HG03139 (cell line): ENCODE data around the gene TP63.
"Not testable (repeated sequence)": the region's sequence is repeated elsewhere in the genome, so short reads cannot be mapped to it uniquely, and the experiment has no call there.

Experiments
- ATAC-seq: cut with Tn5 transposase; IDR thresholded peaks from one replicate; pipeline ENCODE4 v1.9.1; 2021; ENCODE audit not compliant: unreplicated experiment

Gene TP63

DNA sequence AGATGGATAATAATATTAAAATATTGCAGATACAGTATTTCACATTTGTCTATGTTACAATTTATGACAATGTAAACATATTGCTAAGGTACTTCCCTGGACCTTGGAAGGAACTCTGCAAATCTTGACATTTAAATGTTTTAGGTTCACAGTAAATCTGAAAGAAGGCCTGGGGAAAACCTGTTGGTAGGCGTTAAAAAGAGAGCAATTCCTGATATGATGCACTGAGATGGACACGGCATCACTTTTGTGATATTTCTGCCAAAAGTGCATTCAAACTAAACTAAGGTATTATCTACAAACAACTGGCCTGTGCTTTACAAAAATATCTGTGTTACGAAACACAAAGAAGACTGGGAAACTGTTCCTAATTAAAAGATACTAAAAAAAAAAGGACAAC lies 6.1 kb upstream of the TP63 start:
- ATAC-seq, result no peak

DNA sequence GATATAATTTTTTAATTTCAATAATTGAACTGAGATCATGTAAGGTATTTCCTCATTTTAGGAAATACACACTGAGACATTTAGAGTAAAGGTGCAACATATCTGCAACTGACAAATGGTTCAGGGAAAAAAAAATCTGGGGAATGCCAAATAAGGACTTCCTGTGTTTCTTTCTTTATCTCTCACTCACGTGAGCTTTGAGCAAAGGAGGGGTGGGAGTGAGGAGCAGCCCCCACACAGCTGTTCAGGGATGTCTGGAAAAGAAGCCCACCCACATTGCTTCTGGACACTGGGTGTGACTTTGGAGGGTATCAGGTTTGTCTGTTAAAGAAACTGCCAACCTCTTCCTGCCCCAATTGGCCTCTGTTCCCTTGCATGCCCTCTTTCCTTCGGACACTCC lies 5.6 kb upstream of the TP63 start:
- no peak for ATAC-seq

DNA sequence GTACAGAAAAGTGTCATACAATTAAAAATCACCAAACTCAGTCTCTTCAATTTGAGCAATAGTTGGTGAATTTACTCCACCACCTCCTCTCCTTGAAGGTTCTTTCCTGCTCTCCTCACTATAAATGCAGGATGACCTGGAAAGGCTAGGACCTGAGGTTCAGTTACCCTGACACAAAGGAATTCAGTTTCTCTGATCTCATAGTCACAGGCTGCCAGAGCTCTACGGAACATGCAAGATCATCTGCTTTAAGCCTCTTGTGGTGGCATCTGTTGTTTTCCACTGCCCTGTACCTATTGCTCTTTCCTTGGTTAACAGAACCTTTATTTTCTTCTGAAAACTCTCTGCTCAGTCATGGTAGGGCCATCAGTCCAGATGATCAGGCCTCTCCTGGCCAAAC lies 4.9 kb upstream of the TP63 start:
- no peak for ATAC-seq

DNA sequence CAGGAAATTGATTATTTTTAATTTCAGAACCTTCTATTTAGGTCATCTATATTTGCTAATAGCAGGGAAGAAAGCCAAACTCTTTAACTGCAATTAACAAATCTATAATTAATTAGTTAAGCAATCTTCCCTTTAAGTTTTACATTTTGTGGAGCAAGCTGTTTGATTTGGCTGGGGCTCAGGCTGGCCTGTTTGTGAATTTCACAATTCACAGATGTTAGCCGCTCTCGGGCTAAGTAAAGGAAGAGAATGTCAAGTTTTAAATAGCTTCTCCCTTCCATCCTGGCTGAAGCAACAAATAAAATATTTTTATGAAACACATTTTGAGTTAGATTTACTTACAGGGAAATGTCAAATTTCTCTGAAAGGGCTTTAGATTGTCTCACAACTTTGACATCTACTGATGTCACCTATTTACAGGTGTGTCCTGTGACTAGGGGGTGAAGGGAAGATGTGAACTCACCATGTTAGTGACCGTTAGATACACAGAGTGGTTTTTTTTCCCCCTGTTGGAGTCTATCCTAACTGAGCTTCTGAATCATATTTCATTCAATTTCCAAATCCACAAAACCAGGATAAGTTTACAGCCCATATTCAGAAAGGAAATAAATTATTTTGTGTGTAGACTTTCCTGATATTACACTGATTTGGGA lies 1.3 kb upstream of the TP63 start:
- ATAC-seq, result no peak

DNA sequence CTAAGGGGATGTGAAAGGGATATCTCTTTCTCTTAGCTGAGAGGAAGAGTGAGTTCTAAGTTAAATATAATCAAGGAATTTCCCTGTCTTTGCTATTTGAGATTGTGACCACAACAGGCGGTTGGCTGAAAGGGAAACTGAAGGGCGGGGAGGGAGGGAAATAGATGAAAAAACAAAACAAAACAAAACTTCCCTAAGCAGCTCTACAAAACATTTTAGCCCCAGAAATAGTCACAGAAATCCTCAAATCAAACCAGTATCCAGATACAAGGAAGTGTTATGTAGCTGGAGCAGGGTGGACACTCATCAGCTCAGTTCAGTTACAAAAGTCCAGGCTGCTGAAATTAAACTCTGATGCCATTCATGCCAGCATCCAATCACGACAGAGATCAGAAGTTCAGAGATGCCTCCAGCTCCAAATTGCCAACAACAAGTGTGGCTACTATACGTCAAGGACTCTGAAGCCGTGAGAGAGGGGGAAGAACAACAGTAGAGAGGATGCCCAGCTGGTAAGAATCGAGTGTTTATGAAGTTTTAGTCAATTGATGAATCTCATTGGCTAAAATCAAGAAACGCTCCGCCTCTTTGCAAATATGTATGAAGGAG lies 319 bp upstream of the TP63 start:
- ATAC-seq, result peak; percentile 44

DNA sequence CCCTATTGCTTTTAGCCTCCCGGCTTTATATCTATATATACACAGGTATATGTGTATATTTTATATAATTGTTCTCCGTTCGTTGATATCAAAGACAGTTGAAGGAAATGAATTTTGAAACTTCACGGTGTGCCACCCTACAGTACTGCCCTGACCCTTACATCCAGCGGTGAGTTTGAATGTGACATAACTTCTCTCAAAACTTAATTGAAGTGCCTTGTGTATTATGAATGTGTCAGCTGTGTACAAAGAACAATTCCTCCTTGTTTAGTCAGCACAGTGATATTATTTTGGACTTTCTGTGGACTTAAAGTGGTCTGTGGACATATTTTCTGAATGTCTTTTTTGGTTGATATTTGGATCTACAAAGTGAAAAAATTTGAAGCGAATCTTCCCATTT lies 220 bp downstream of the TP63 start:
- ATAC-seq, result no peak

DNA sequence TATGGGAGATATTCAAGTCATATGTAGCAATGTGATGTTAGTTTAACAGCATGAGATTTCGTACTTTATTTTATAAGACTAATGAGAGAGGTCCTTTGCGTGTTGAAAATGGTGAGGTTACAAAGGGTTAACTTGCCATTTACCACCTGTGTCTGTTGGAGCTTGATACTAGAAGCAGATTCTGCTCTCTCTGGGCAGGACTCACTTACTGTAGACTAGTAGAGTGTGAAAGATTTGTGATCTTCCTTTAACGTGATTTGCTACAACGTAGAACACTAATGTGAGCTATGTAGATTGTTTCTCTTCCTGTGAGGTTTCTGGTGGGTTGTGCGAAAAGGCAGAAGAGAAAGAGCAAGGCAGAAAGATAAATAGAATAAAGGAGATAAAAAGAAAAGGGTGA lies 1.1 kb downstream of the TP63 start:
- no peak for ATAC-seq

DNA sequence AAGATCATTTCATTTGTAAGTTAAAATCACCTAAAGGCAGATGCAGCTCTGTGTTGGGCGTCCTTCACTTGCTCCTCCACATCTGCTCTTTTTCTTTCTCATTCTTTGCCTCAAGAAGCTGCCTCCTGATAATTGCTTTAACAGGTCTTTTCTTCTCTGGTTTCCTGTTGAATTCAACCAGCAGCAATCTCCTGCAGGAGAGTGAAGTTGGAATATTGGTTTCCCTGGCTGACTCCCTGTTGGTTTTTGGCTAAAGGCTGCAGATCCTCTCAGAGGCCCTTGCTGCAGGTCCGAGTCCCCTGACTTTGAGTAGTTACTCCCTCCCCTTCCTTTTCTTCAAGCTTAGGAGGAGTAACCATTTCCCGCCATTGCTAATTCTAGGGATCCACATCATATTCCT lies 4.2 kb downstream of the TP63 start:
- ATAC-seq, result no peak

DNA sequence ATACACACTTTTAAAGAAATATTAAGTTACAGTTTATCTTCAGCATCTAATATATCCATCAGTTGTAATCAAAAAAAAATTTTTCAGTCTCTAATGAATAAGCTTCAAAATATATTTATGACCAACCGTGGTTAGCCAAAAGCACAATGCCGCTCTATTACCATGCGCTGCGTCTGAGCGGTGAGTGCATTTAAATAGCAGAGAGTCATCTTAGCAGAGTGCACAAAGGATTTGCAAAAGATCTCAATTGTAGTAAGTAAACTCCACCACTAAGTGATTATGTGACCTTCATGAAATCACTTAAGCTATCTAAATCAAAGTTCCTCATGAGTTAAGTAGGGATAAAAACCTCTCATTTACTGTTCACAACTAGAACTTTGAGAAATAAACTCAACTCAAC lies 4.9 kb downstream of the TP63 start:
- ATAC-seq, result no peak

DNA sequence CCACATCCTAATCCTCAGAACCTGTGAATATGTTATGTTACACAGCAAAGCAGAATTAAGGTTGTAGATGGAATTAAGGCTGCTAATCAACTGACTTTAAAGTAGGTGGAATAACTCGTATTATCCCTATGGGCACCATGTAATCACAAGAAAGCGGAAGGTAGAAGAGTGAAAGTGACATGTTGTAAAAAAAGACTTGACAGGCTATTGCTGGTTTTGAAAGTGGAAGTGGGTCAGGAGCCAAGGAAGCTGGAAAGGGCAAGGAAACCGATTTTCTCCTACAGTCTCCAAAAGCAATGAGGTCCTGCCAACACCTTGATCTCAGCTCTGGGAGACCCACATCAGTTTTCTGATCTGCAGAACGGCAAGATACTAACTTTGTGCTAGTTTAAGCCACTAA lies 6.6 kb downstream of the TP63 start:
- ATAC-seq, result no peak

DNA sequence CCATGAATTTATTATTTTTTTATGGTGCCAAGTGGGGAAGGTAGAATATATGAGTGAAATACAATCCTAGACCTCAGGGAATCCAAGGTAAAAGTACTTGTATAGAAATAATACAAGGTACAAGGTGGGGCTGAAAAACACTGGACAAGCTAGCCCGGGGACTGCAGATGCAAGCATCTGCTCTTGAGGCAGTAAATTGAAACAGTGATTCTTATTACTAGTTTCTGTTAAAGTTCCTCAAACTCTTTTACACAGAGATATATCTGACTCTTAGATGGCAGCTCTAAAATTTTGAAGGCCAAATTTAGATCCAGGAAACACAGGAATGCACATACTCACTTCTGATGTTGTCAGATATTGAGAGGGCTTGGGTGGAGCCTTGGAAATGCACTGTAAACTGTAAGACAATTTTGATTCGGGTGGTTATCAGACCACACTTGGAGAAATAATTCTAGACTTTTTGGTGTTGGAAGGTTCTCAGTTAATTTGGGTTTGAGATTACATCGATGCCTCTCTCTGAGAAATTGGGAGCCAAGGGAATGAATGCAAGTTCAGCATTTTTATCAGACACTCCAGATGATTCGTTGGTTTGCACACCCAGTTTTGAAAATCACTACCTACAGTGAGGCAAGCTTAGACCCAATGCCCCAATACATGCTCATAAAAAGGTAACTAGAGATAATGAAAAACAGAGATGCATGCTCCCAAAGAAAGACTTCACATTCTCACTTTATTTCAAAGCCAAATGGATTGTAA lies 7.3 kb downstream of the TP63 start:
- no peak for ATAC-seq

DNA sequence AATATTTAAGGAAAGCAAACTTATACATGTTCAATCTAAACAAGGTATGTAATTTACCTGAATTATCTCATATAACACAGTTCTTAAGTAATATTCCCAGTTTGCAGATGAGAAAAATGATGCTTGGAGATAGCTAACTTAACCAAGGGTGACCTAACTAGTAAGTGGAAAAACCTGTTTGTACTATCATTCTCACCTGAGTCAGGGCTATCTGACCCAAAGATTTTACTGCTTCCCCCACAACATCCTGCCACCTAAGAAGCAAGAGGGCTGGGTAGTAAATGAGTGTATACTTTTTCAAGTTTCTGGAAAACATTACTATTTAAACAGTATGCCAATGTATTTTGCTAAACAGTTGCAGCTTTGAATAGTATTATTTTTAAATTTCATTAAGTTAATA lies 10.6 kb downstream of the TP63 start:
- ATAC-seq, result no peak

DNA sequence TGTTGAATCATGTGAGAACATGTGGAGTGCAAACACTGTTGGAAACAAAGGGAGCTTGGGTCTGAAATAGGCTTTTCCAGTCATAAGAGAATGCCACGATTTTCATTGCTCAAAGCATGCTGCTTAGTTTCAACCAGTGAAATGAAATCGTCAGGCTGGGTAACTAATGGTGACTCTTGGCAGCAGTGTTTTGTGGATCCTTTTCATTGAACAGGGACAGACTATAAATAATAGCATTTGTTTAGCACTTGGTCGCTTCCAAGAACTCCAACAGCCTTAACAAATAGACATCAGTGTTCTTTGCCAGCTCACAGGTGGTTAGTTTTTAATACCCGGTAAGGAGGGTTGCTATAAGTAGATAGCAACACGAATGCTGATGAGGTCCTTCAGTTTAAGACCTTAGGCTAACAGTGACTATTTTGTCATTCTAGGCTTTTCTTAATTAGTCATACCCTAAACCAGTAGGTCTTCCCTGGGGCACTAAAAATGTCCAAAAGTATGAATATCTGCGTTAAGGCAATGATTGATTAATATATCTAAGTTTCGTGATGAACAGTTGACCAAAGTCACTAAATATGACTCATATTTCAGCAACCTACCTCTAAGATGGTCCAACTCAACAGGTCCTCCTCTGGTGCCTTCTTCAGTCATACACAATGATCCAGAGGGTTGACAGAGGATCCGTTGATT lies 15.8 kb downstream of the TP63 start:
- no peak for ATAC-seq

DNA sequence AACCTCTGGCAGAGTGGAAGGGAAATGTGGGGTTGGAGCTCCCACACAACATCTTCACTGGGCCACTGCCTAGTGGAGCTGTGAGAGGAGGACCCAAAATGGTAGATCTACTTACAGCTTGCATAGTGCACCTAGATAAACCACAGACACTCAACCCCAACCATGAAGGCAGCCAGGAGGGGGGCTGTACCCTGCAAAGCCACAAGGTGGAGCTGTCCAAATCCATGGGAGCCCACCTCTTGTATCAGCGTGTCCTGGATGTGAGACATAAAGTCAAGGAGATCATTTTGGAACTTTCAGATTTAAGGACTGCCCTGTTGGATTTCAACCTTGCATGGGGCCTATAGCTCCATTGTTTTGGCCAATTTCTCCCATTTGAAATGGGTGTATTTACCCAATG lies 20.9 kb downstream of the TP63 start:
- no peak for ATAC-seq

DNA sequence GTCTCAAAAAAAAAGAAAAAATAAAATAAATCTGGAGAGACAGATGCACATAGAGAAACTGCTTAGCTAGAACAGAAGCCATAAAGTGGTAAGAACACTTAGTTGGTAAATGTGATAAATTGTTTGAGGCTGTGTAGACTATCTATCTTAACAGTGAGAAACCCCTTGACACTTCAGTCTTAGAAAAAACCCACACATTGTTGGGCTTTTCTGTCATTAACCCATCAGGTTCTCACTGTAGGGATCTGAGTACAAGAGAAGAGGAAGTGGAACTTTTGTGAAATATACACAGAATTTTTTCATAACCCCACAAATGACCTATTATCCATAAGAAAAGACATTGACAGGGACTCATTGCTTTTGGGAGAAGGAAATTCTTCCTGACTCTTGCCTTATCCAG lies 24.4 kb downstream of the TP63 start:
- no peak for ATAC-seq

DNA sequence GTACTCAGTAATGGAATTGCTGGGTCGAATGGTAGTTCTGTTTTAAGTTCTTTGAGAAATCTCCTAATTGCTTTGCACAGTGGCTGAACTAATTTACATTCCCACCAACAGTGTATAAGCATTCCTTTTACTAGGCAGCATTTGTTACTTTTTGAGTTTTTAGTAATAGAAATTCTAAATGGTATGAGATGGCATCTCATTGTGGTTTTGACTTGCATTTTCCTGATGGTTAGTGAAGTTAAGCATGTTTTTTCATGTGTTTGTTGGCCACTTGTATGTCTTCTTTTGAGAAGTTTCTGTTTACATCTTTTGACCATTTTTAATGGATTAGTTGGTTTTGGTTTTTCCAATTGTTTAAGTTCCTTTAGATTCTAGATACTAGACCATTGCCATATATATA lies 28.4 kb downstream of the TP63 start:
- ATAC-seq, result no peak

DNA sequence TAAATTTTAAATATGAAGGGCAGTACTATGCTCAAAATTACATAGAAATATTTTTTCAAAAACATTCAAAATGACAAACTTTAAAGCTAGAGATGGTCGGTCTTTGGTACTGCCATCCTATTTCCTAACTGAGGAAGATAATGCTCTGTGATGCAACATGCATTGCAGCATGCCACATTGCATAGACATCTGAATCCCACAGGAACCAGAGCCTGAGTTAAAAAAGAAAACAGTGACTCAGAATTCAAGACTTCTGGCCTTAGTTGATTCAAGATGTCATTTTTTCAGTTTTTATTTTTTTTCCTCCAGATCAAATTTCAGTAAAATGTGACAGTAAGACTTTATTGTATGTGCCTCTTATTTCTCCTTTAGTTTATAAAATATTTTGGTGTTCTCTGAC lies 33.1 kb downstream of the TP63 start:
- no peak for ATAC-seq

DNA sequence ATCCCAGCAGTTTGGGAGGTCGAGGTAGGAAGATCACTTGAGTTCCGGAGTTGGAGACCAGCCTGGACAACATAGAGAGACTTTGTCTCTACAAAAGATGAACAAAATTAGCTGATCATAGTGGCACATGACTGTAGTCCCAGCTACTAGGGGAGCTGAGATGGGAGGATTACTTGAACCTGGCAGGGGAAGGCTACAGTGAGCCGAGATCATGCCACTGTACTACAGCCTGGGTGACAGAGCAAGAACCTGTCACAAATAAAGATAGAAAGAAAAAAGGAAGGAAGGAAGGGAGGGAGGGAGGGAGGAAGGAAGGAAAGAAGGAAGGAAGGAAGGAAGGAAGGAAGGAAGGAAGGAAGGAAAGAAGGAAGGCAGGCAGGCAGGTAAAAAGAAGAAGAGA lies 41.2 kb downstream of the TP63 start:
- not testable (repeated sequence) for ATAC-seq

DNA sequence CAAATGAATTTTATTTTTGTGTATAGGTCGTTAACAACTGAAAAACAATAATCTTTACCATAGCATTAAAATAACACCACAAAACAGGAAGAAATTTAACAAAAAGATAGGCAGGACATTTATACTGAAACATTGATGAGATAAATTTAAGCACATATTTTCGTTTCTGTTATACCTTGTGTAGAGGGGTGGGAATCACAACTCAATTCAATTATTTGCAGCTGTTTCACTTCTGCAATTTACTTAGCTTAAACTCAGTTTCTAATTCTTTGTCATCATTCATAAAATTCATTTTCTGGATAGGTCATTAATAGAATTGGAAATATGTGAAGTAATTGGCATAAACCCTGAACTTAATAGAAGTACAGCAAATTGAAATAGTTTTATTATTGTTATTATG lies 42.3 kb downstream of the TP63 start:
- no peak for ATAC-seq

DNA sequence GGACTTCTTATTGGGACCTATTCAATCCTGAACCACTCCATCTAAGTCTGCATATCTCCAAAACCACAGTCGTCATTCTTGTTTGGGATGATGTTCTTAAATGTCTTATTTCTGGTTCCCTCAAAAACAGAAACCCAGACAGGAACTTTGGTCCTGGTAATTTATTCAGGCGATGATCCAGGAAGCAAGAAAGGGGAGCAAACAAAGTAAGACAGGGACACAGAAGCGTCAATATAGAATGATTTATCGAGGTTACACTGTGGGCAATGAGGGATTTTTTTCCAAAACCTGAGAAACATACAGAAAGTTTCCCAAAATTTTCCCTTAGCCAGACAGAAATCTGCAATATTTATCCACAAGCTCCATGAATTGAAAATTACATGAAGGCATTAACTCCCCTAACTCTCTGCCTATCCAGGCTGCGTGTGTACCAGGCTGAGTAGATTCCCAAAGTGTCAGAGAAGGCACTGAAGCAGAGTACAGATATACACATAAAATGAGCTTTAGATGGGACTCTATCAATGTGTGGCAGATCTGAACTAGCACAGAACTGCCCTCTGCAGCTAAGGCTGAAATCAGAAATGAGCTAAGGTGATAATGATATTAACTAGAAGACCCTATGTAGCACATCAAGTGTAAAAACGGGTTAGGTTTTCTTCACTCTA lies 43.2 kb downstream of the TP63 start:
- no peak for ATAC-seq

DNA sequence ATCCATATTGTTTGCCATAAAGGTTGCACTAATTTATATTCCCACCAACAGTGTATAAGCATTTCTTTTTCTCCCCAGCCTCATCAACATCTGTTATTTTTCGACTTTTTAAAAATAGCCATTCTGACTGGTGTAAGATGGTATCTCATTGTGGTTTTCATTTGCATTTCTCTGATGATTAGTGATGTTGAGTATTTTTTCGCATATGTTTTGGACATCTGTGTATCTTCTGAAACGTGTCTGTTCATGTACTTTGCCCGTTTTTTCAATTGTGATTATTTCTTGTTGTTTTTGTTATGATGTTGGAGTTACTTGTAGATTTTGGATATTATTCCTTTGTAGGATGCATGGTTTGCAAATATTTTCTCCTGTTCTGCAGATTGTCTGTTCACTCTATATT lies 46.5 kb downstream of the TP63 start:
- no peak for ATAC-seq
